Measurements from ENCODE around the gene UBQLN3.

DNA sequence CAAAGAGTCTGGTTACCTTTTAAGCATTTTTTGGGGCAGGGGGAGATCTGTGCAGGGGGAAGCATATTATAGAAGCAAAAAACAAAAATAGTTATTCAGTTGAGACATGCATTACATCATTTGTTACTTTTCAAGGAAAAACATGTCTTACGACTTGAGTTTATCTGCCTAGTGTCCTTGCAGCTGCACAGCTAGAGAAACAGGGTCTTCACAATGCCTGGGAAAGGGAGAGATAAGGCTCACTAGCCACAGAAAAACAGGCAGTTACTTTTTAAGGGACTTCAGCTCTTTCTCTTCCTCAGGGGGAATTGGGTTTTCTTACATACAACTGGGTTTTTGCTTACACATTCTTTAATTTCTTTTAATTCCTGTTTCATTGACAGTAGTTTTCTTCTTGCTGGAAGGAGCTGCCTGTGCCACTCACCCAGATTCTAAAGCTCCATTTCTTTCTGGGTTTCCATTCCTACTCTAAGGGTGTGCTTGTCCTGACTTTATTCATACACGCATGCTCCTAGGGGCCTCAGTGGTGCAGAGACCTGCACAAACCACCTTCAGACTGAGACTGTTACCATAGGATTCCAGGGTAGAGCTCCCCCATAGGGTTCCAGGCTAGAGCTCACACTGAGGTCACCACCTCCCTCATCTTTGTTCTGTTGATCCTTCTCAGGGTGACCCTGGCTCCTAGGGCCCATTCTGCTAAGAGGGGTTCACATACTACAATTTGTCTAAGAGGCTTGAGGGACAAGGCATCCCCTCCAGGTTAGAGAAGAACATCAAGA, 21.5 kb upstream of the UBQLN3 start:
- TF ChIP-seq, protein P1, sequence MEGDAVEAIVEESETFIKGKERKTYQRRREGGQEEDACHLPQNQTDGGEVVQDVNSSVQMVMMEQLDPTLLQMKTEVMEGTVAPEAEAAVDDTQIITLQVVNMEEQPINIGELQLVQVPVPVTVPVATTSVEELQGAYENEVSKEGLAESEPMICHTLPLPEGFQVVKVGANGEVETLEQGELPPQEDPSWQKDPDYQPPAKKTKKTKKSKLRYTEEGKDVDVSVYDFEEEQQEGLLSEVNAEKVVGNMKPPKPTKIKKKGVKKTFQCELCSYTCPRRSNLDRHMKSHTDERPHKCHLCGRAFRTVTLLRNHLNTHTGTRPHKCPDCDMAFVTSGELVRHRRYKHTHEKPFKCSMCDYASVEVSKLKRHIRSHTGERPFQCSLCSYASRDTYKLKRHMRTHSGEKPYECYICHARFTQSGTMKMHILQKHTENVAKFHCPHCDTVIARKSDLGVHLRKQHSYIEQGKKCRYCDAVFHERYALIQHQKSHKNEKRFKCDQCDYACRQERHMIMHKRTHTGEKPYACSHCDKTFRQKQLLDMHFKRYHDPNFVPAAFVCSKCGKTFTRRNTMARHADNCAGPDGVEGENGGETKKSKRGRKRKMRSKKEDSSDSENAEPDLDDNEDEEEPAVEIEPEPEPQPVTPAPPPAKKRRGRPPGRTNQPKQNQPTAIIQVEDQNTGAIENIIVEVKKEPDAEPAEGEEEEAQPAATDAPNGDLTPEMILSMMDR (IDR thresholded peaks at IDR 0.05), result no peak
- no peak for TF ChIP-seq POLR2A (IDR thresholded peaks at IDR 0.05)

Measured in testis (tissue), 2 donors.